ENCODE measurements around the gene NOP16. TPM values are rescaled to one million over a fixed set of nuclear protein-coding genes. Genes with fewer than 3 reads are reported as not detected.

The NOP16 gene
- total RNA-seq, 3 donors from 2014 or later = 8.5 to 13.8 (median 12.4) TPM

DNA sequence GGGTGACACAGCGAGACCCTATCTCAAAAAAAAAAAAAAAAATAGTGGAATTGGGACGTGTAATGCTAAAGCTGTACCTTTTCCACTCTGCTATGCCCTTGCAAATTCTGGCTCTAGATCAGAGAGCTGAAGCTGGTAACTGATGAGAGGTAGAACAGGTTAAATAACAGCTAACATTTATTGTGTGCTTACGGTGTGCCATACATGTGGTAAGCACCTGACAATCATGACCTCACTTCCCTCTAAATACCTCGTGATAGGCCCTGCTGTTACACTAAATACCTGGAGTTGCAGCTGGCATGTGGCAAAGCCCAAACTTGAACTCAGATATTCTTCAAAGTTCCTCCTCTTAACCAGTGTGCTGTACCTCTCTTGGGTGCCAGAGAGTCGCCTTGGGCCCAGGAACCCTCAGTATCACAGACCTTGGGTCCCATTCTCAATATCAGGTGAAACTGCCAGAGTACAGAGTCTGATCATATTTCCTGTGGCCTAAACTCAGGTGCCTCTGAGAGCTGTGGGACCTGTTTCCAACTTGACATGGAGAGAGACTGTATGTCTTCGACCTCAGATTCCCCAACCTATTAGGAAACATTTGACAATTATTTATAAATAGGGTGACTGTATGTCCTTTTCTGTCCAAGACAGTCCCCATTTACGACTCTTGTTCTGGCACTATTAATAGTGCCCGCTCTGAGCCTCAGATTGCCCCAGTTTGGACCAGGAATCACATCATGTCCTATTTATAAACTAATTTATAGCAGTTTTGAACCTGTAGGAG lies 18.3 kb downstream of the NOP16 start:
- H3K4me1 ChIP-seq = no peaks in the 10 kb centered on the region
- no peak overlapping the region for H3K27ac ChIP-seq
- H3K27me3 ChIP-seq = no peaks in the 10 kb centered on the region
- H3K4me3 ChIP-seq = no peak overlapping the region
- no peak for TF ChIP-seq POLR2AphosphoS5 (IDR thresholded peaks at IDR 0.05)
- TF ChIP-seq POLR2A (IDR thresholded peaks at IDR 0.05) = no peak
- TF ChIP-seq, protein P1, sequence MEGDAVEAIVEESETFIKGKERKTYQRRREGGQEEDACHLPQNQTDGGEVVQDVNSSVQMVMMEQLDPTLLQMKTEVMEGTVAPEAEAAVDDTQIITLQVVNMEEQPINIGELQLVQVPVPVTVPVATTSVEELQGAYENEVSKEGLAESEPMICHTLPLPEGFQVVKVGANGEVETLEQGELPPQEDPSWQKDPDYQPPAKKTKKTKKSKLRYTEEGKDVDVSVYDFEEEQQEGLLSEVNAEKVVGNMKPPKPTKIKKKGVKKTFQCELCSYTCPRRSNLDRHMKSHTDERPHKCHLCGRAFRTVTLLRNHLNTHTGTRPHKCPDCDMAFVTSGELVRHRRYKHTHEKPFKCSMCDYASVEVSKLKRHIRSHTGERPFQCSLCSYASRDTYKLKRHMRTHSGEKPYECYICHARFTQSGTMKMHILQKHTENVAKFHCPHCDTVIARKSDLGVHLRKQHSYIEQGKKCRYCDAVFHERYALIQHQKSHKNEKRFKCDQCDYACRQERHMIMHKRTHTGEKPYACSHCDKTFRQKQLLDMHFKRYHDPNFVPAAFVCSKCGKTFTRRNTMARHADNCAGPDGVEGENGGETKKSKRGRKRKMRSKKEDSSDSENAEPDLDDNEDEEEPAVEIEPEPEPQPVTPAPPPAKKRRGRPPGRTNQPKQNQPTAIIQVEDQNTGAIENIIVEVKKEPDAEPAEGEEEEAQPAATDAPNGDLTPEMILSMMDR (IDR thresholded peaks at IDR 0.05) = no peak
- intact Hi-C loops (cut with DNase I; ENCODE audit: low total_unique reads) = no loop called here
- DNase-seq (ENCODE audit: low spot score in 2 of 2) = no peak
- no peaks in the 10 kb centered on the region for H3K36me3 ChIP-seq
- H3K9me3 ChIP-seq = no peaks in the 10 kb centered on the region

DNA sequence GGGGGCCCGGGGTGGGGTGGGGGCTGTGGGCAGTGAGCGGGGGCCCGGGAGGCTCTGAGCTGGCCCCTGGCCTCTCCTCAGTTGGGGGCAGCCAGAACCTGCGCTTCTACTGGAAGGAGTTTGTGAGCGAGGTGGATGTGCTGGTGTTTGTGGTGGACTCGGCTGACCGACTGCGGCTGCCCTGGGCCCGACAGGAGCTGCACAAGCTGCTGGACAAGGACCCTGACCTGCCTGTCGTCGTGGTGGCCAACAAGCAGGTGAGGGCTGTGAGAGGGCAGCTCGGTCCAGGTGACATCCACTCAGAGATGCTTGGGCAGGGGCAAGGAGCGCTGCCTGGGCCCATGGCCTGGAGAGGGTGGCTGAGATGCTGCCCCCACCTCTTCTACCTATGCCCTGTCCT lies 19.7 kb downstream of the NOP16 start:
- no peaks in the 10 kb centered on the region for H3K36me3 ChIP-seq
- TF ChIP-seq, protein P1 (IDR thresholded peaks at IDR 0.05) = no peak
- TF ChIP-seq POLR2A (IDR thresholded peaks at IDR 0.05) = no peak
- TF ChIP-seq POLR2AphosphoS5 (IDR thresholded peaks at IDR 0.05) = no peak
- H3K9me3 ChIP-seq = no peaks in the 10 kb centered on the region

DNA sequence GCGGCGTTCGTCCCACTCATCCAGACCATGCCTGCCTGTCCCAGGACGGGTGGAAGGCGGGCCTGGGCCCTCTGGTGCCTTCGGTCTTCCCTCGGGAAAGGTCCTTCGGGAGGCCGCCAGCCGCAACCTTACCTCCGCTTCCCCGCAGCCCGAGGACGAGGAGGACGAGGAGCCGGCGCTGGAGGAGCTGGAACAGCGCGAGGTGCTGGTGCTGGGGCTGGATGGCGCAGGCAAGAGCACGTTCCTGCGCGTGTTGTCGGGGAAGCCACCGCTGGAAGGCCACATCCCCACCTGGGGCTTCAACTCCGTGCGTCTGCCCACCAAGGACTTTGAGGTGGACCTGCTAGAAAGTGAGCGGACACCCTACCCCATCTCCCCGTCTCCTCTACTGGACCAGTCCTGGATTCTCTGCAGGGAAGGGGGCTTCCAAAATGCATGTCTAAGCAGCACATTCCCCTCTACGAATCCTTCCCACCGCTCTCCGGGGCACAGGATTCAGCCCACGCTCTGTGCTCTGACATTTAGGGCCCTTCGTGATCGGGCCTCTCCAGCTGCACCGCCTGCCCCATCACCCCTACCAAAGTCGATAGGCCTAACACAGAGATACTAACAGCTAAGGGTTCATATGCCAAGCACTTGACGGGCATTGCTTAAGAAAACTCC lies 22.0 kb downstream of the NOP16 start:
- Histone ChIP-seq H3K36me3 (no peaks in the 10 kb centered on the region), H3K4me3 (peak overlapping the region; percentile 63 to 99 (median 83)), H3K9me3 (no peaks in the 10 kb centered on the region), H3K4me1 (no peaks in the 10 kb centered on the region), H3K27ac (peak overlapping the region in 1 of 2 donors; percentile 81), H3K27me3 (no peaks in the 10 kb centered on the region)
- intact Hi-C loops (cut with DNase I; ENCODE audit: low total_unique reads) = no loop called here
- TF ChIP-seq, protein P1 (IDR thresholded peaks at IDR 0.05) = no peak
- TF ChIP-seq POLR2AphosphoS5 (IDR thresholded peaks at IDR 0.05) (no peak), POLR2A (IDR thresholded peaks at IDR 0.05) (no peak)
- no peak for DNase-seq (ENCODE audit: low spot score in 2 of 2)

More for the DNA sequence above, 19.7 kb downstream of the NOP16 start:
- no peak overlapping the region for H3K27ac ChIP-seq
- intact Hi-C loops (cut with DNase I; ENCODE audit: low total_unique reads) = no loop called here
- H3K4me3 ChIP-seq = no peak overlapping the region
- no peaks in the 10 kb centered on the region for H3K27me3 ChIP-seq
- DNase-seq (ENCODE audit: low spot score in 2 of 2) = no peak
- H3K4me1 ChIP-seq = no peaks in the 10 kb centered on the region

DNA sequence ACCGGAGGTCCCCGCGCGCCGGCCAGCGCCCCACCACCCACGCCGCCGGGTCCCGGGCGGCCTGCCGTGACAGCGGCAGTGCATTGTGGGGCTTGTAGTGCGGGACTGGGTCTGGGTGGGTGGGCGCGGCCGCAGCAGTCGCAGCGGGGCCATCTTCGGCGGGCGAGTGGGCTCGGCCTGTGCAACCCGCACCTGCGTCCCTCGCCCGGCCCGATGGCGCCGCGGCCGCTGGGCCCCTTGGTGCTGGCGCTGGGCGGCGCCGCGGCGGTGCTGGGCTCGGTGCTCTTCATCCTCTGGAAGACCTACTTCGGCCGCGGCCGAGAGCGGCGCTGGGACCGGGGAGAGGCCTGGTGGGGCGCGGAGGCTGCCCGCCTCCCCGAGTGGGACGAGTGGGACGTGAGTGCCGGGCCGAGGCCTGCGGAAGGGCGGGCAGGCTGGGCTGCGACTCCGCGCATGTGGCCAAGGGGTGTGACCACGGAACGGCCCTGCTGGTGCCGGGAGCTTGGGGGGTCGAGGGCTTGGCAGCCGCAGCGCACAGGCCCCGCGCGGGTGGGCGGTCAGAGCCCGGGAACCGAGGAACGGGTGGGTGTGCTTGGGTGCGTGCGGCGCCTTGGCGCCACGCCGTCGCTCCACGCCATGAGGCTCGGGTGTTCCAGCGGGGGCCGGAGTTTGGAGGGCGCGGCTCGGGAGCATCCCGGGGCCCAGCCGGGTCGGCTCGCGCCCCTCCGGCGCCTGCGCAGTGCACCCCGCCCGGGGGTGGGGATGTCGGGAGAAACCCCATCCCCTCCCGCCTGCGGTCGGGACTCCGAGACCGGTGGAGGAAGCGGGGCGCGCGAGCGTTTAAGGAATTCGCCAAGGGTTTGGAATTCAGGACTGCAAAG lies 22.8 kb downstream of the NOP16 start, which contains the start of gene ARL10:
ARL10 (plus strand) TSS at position 137 of the 881 bp plus-strand sequence; CDS start at position 214, 77 bp downstream.
- H3K27ac ChIP-seq = peak within 1 kb of the TSS; percentile 36 to 81
- intact Hi-C loops (cut with DNase I; ENCODE audit: low total_unique reads) = no loop called here
- no peaks in the 10 kb centered on the region for H3K27me3 ChIP-seq
- H3K4me3 ChIP-seq = peak within 1 kb of the TSS; percentile 63 to 99 (median 83)
- H3K36me3 ChIP-seq = no peaks in the 10 kb centered on the region
- no peaks in the 10 kb centered on the region for H3K4me1 ChIP-seq
- DNase-seq (ENCODE audit: low spot score in 2 of 2) = no peak
- H3K9me3 ChIP-seq = no peaks in the 10 kb centered on the region
- TF ChIP-seq POLR2AphosphoS5 (IDR thresholded peaks at IDR 0.05) = no peak
- TF ChIP-seq, protein P1 (IDR thresholded peaks at IDR 0.05) = no peak
- no peak for TF ChIP-seq POLR2A (IDR thresholded peaks at IDR 0.05)
